Thyroid gland (tissue), 4 donors: ENCODE results near the gene PLXNB2. TPM values are rescaled to one million over a fixed set of nuclear protein-coding genes. Genes with fewer than 3 reads are reported as not detected.
A peak's percentile ranks its signal among the peaks of the same experiment; 100 is the strongest.

Source experiments
- DNase-seq, 2 donors: peaks; one replicate each; pipeline ENCODE4 v3.0.0-alpha.2; 2019
- H3K27ac ChIP-seq, 3 donors: fragments of 200-600 bp; sonication (generic); 1 replicate in 2 of 3; 2 replicates in 1 of 3; pipeline ENCODE4 v1.5.1; 2016 to 2019; ENCODE audit warnings: mild to moderate bottlenecking in 1 of 3, moderate library complexity in 1 of 3
- H3K27me3 ChIP-seq: fragments of 200-600 bp; sonication (generic); one replicate; pipeline ENCODE4 v1.5.1; 2019
- H3K36me3 ChIP-seq, 2 donors: fragments of 200-600 bp; sonication (generic); one replicate each; pipeline ENCODE4 v1.5.1; 2016 to 2019
- H3K4me1 ChIP-seq, 2 donors: fragments of 200-600 bp; sonication (generic); one replicate each; pipeline ENCODE4 v1.5.1; 2017 to 2019
- H3K4me3 ChIP-seq, 3 donors: fragments of 200-600 bp; sonication (generic); replicated peaks in 1 of 3; 1 replicate in 2 of 3; 2 replicates in 1 of 3; pipeline ENCODE4 v1.5.1; 2016; ENCODE audit warnings: mild to moderate bottlenecking in 1 of 3
- H3K9me3 ChIP-seq: fragments of 200-600 bp; sonication (generic); one replicate; pipeline ENCODE4 v1.5.1; 2017
- POLR2A ChIP-seq, 2 donors: fragments of 450-650 bp; IDR thresholded peaks; one replicate each; pipeline ENCODE4 v1.6.1; 2017; ENCODE audit warnings: antibody characterized with exemption in 2 of 2, mild to moderate bottlenecking in 2 of 2, moderate library complexity in 1 of 2
- WGBS, 2 donors: methylation state at CpG; one replicate each; pipeline ENCODE4 v1.1.5; 2017; 5-methylcytosine and 5-hydroxymethylcytosine counted together
- intact Hi-C: fragments of 100-400 bp; cut with DNase I; formaldehyde crosslinking; loops from one replicate; pipeline ENCODE4 v1.15.1; 2023
- total RNA-seq, 4 donors: library from RNA; depleted of rRNA; stranded (reverse); fragments of >200 nt; gene quantifications; one replicate each; pipeline ENCODE4 v1.2.3, GENCODE V29; 2016
- TF ChIP-seq, protein P1 (sequence below), 6 experiments: fragments of 200-600 bp in 3 of 6; fragments of 450-650 bp in 3 of 6; sonication (generic) in 3 of 6; IDR thresholded peaks; one replicate each; pipeline ENCODE4 v1.5.1; 2016 to 2019; ENCODE audit warnings: antibody characterized with exemption in 6 of 6, mild to moderate bottlenecking in 2 of 6, inconsistent platforms in 1 of 6, moderate library complexity in 1 of 6

The PLXNB2 gene
- total RNA-seq, 4 donors from 2014 or later = 143 to 266 (median 215) TPM

- Histone ChIP-seq H3K4me1 (peaks cover 3 to 13% of the 10 kb centered on the region in 2 donors), H3K9me3 (no peaks in the 10 kb centered on the region), H3K27me3 (no peaks in the 10 kb centered on the region), H3K27ac (no peak overlapping the region), H3K4me3 (no peak overlapping the region), H3K36me3 (no peaks in the 10 kb centered on the region)
- intact Hi-C loops = no loop called here
- 80 to 91% methylated on average over 8 to 9 of the region's 45 CpGs for WGBS, 2 donors
- DNase-seq = peak; percentile 51 to 59
- no peak for TF ChIP-seq POLR2A (IDR thresholded peaks at IDR 0.05)
- TF ChIP-seq, protein P1, sequence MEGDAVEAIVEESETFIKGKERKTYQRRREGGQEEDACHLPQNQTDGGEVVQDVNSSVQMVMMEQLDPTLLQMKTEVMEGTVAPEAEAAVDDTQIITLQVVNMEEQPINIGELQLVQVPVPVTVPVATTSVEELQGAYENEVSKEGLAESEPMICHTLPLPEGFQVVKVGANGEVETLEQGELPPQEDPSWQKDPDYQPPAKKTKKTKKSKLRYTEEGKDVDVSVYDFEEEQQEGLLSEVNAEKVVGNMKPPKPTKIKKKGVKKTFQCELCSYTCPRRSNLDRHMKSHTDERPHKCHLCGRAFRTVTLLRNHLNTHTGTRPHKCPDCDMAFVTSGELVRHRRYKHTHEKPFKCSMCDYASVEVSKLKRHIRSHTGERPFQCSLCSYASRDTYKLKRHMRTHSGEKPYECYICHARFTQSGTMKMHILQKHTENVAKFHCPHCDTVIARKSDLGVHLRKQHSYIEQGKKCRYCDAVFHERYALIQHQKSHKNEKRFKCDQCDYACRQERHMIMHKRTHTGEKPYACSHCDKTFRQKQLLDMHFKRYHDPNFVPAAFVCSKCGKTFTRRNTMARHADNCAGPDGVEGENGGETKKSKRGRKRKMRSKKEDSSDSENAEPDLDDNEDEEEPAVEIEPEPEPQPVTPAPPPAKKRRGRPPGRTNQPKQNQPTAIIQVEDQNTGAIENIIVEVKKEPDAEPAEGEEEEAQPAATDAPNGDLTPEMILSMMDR (IDR thresholded peaks at IDR 0.05) = no peak
Observed at GRCh38 chr22:50316114-50317065, 8.9 kb upstream of the PLXNB2 start.

DNA sequence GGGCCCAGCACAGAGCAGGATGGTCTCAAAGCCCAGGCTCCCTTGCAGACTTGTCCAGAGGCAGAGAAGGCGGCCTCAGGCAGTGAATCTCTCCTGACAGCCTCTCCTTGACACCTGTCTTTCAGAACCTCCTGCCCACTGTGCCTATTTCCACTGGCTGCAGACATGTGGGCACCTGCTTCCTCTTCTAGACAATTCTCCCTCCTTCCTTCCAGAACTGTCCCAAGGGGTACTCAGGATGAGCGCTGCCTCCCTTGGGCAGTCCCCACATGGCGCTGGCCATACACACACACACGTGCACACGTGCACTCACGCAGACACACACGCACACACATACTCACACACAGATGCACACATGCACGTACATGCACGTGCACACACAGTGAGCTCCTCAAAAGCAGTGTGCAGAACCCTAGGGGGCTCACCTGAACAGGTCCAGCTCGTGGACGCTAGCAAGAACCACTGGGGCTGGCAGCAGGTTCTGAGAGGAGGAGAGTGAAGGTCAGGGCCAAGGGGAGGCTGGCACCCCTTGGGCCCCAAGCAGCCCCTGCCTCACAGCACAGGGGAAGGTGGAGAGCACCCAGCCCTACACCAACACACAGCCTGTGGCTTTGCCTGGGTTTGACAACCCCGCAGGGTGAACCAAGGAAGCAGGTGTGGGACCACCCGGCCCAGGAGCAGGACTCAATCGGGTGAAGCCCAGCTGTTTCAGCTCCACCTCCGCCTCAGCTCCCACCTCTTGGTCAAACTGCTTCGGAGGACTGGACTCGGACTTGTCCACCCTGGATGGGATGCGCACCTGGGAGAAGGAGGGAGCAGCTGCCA, 8.1 kb upstream of the PLXNB2 start:
- H3K27me3 ChIP-seq = no peaks in the 10 kb centered on the region
- H3K27ac ChIP-seq = no peak overlapping the region
- no peaks in the 10 kb centered on the region for H3K9me3 ChIP-seq
- no peaks in the 10 kb centered on the region for H3K36me3 ChIP-seq
- TF ChIP-seq, protein P1 (IDR thresholded peaks at IDR 0.05) = no peak
- TF ChIP-seq POLR2A (IDR thresholded peaks at IDR 0.05) = no peak
- H3K4me3 ChIP-seq = no peak overlapping the region
- 91 to 95% methylated on average over 9 to 14 of the region's 18 CpGs for WGBS, 2 donors
- no peak for DNase-seq
- intact Hi-C loops = no loop called here
- peaks cover 7 to 19% of the 10 kb centered on the region in 2 donors for H3K4me1 ChIP-seq

DNA sequence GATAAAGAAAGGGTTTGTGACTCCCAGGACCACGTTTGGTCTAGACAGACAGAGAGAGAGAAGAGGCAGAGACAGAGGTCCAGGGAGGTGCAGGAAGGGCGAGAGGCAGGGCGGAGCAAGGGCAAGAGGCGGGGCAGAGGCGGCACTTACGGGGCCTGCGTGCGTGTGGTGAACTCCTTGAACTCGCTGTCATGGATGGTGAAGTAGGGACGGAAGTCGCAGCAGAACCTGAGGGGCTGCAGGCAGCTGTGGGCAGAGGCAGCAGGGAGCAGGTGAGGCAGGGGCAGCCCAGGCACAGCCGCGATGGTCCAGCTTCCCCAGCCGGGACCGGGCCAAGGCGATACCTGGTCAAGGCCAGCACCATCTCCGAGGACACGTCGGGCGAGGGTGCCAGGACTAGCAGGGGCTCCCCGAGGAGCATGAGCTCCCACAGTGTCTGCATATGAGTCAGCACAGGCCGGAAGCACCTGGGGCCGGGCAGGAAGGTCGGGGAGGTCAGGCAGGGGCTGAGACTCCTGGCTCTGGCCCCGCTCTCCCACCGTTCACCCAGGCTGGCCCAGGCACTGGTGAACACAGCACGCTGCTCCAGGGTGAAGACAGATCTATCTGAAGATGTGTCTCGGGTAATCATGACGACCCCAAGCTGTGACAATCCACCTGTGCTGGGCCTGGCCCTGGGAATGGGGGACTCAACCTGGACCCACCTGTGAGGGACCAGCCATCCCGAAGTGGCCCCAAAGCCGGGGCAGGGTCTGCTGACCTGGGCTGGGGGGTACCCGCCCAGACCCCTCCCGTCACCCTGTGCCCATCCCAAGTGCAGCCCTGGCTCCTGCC, 7.2 kb upstream of the PLXNB2 start:
- TF ChIP-seq POLR2A (IDR thresholded peaks at IDR 0.05) = peak in 1 of 2 donors; percentile 7
- TF ChIP-seq, protein P1 (IDR thresholded peaks at IDR 0.05) = no peak
- Histone ChIP-seq H3K27ac (peak overlapping the region in 1 of 3 donors; percentile 33), H3K9me3 (no peaks in the 10 kb centered on the region), H3K36me3 (no peaks in the 10 kb centered on the region), H3K4me3 (no peak overlapping the region), H3K27me3 (no peaks in the 10 kb centered on the region), H3K4me1 (peaks cover 15 to 26% of the 10 kb centered on the region in 2 donors)
- DNase-seq = peak; percentile 84 to 85
- 41 to 53% methylated on average over 18 to 30 of the region's 33 CpGs for WGBS, 2 donors
- intact Hi-C loops = loop anchor here (5.0 kb wide), 1 partner anchor 37 kb away; no protein-coding TSS in a partner anchor

GRCh38 chr22:50314081-50314454, 6.6 kb upstream of the PLXNB2 start:
- intact Hi-C loops = loop anchor here (5.0 kb wide), 1 partner anchor 37 kb away; no protein-coding TSS in a partner anchor
- Histone ChIP-seq H3K36me3 (no peaks in the 10 kb centered on the region), H3K27me3 (no peaks in the 10 kb centered on the region), H3K4me1 (peaks cover 21 to 32% of the 10 kb centered on the region in 2 donors), H3K27ac (no peak overlapping the region), H3K4me3 (no peak overlapping the region), H3K9me3 (no peaks in the 10 kb centered on the region)
- TF ChIP-seq, protein P1 (IDR thresholded peaks at IDR 0.05) = no peak
- no peak for TF ChIP-seq POLR2A (IDR thresholded peaks at IDR 0.05)
- no peak for DNase-seq
- 53 to 55% methylated on average over 3 of the region's 14 CpGs for WGBS, 2 donors
